K562 (cell line): ENCODE results near the gene CLASP1. TPM values are rescaled to one million over a fixed set of nuclear protein-coding genes. Genes with fewer than 3 reads are reported as not detected.

Experiments
- ATAC-seq: fragments of 200-7000 bp; cut with Tn5 transposase; 3 replicates; pipeline ENCODE4 v1.9.1; 2020; ENCODE audit warnings: moderate library complexity
- BruUV-seq: library from RNA; stranded (reverse); fragments of 400-500 nt; replicated peaks from 2 replicates; lab custom pipeline; 2021; lab: Mats Ljungman, UMichigan
- CTCF ChIA-PET: fragments of 300-600 bp; formaldehyde crosslinking; extraction: SDS; loops from one replicate; lab custom pipeline; 2021; ENCODE audit warnings: low intra/inter-chr PET ratio; lab: Yijun Ruan, JAX
- POLR2A ChIA-PET: fragments of 300-600, 350-650 bp; sonication (Branson Sonifier 250); formaldehyde crosslinking; extraction: SDS; loops from one replicate; lab custom pipeline; 2021; ENCODE audit warnings: antibody characterized with exemption, inconsistent platforms; lab: Yijun Ruan, JAX
- DNase-seq, 4 experiments: peaks; one replicate each; pipeline versions ENCODE4 v3.0.0 to v3.0.0-alpha.2; 2011 to 2018; ENCODE audit warnings: low spot score in 3 of 4, mixed read lengths in 3 of 4; ENCODE audit errors: extremely low read depth in 1 of 4
- FAIRE-seq: peaks from 2 replicates; lab custom pipeline; 2011; peaks lifted over from hg19 to GRCh38; lab: Jason Lieb, UNC
- H2AFZ ChIP-seq: 2 replicates; pipeline ENCODE4 v1.6.0; 2011; ENCODE audit warnings: low read depth, low read length, control low read depth, inconsistent platforms
- H3K27ac ChIP-seq: fragments of 200-600 bp; 3 replicates; pipeline ENCODE4 v1.8.0; 2011; ENCODE audit warnings: low read depth, mild to moderate bottlenecking, control low read depth, inconsistent platforms, low read length, moderate library complexity, mixed read lengths; ENCODE audit errors: extremely low read depth
- H3K27me3 ChIP-seq, 2 experiments: fragments of 300-600 bp in 1 of 2; 2 replicates in 1 of 2; 3 replicates in 1 of 2; pipeline versions ENCODE4 v1.6.0 to v1.8.0; 2011; ENCODE audit warnings: inconsistent platforms in 2 of 2, low read length in 2 of 2, mild to moderate bottlenecking in 1 of 2, mixed read lengths in 1 of 2, moderate library complexity in 1 of 2; ENCODE audit not compliant: control insufficient read depth in 2 of 2, insufficient read depth in 2 of 2
- H3K36me3 ChIP-seq: fragments of 300-600 bp; 3 replicates; pipeline ENCODE4 v1.8.0; 2011; ENCODE audit warnings: mild to moderate bottlenecking, low read length, inconsistent platforms; ENCODE audit not compliant: control insufficient read depth, insufficient read depth
- H3K4me1 ChIP-seq, 2 experiments: fragments of 200-600 bp in 1 of 2; replicated peaks in 1 of 2; 2 replicates in 1 of 2; 3 replicates in 1 of 2; pipeline versions ENCODE4 v1.5.1 to v1.8.0; 2011; ENCODE audit warnings: inconsistent platforms in 2 of 2, low read length in 2 of 2, mild to moderate bottlenecking in 1 of 2, mixed read lengths in 1 of 2, moderate library complexity in 1 of 2; ENCODE audit not compliant: control insufficient read depth in 2 of 2, insufficient read depth in 2 of 2
- H3K4me2 ChIP-seq: 2 replicates; pipeline ENCODE4 v1.6.1; 2011; ENCODE audit warnings: low read length, control low read depth, inconsistent platforms, mixed read lengths; ENCODE audit not compliant: insufficient read depth
- H3K4me3 ChIP-seq: fragments of 200-600 bp; sonication (generic), shearing (Covaris generic); 2 replicates; pipeline ENCODE4 v1.5.1; 2016; ENCODE audit warnings: control low read depth, inconsistent platforms
- H3K79me2 ChIP-seq: fragments of 200-600 bp; 3 replicates; pipeline ENCODE4 v1.8.0; 2011; ENCODE audit warnings: low read length, inconsistent platforms; ENCODE audit not compliant: control insufficient read depth, insufficient read depth
- H3K9ac ChIP-seq, 2 experiments: 2 replicates each; pipeline versions ENCODE4 v1.6.0 to v1.6.1; 2011; ENCODE audit warnings: low read depth in 2 of 2, low read length in 2 of 2, control low read depth in 1 of 2, inconsistent platforms in 1 of 2, mild to moderate bottlenecking in 1 of 2, mixed read lengths in 1 of 2; ENCODE audit not compliant: insufficient read depth in 1 of 2
- H3K9me1 ChIP-seq: one replicate; pipeline ENCODE4 v1.6.0; 2011; ENCODE audit warnings: inconsistent platforms, mild to moderate bottlenecking, low read length, moderate library complexity; ENCODE audit not compliant: control insufficient read depth, insufficient read depth
- H3K9me3 ChIP-seq: replicated peaks from 2 replicates; pipeline ENCODE4 v1.5.1; 2011; ENCODE audit warnings: low read depth, low read length, inconsistent platforms; ENCODE audit not compliant: control insufficient read depth, insufficient read depth
- H4K20me1 ChIP-seq: replicated peaks from 2 replicates; pipeline ENCODE4 v1.6.1; 2011; ENCODE audit warnings: low read length, inconsistent platforms, mixed read lengths; ENCODE audit not compliant: control insufficient read depth, insufficient read depth
- JUNB ChIP-seq: fragments of 450-650 bp; formaldehyde crosslinking; conservative IDR thresholded peaks from 2 replicates; pipeline ENCODE4 v1.4.0; 2020; ENCODE audit warnings: mild to moderate bottlenecking
- MTA1 ChIP-seq: fragments of 450-650 bp; IDR thresholded peaks from 2 replicates; pipeline ENCODE4 v1.6.1; 2017; ENCODE audit warnings: borderline replicate concordance
- ZNF239 ChIP-seq: fragments of 250-450 bp; sonication (Bioruptor Pico); IDR thresholded peaks from 2 replicates; pipeline ENCODE4 v1.4.0; 2020; ENCODE audit warnings: mild to moderate bottlenecking
- WGBS: fragments of 100-300 bp; shearing (Covaris generic); methylation state at CpG from one replicate; pipeline ENCODE4 v1.1.6; 2016; ENCODE audit warnings: low coverage, mixed read lengths; ENCODE audit not compliant: insufficient coverage; ENCODE audit errors: missing lambda C conversion rate; 5-methylcytosine and 5-hydroxymethylcytosine counted together
- in situ Hi-C: fragments of 300-500 bp; cut with MboI; formaldehyde crosslinking; loops from 4 replicates; pipeline ENCODE4 v1.15.0; 2018; ENCODE audit warnings: inconsistent platforms, mixed read lengths
- intact Hi-C: fragments of 100-400 bp; cut with micrococcal nuclease; formaldehyde crosslinking; loops from 2 replicates; pipeline ENCODE4 v1.14.2; 2022
- polyA plus RNA-seq, 8 experiments: library from polyadenylated mRNA; depleted of rRNA in 4 of 8; stranded (reverse) in 5 of 8; unstranded in 3 of 8; fragments of >200 nt; fragmentation: Nextera tagmentation in 2 of 8; fragmentation: Illumina TruSeq in 1 of 8; extraction: Ambion mirVana in 2 of 8; extraction: Trizol in 1 of 8; gene quantifications; 2 replicates each; pipeline versions ENCODE4 v1.2.1 to v1.2.3, GENCODE V29; 2011 to 2014; ENCODE audit warnings: inconsistent platforms in 1 of 8, missing spikeins in 1 of 8
- total RNA-seq, 7 experiments: library from RNA; depleted of rRNA in 6 of 7; stranded (reverse); fragments of >200 nt in 6 of 7; fragmentation: Illumina TruSeq in 2 of 7; extraction: Trizol in 2 of 7; gene quantifications; 2 replicates each; pipeline versions ENCODE4 v1.2.1 to v1.2.3, GENCODE V29; 2011 to 2021; ENCODE audit warnings: low replicate concordance in 1 of 7
- TF ChIP-seq, protein P1 (sequence below): fragments of 450-650 bp; IDR thresholded peaks from 2 replicates; pipeline ENCODE4 v1.7.0; 2016; ENCODE audit warnings: borderline replicate concordance
- TF ChIP-seq, protein P2 (sequence below): fragments of 450-650 bp; IDR thresholded peaks from one replicate; pipeline ENCODE4 v1.6.1; 2018; ENCODE audit warnings: mild to moderate bottlenecking, moderate library complexity; ENCODE audit not compliant: partially characterized antibody
- TF ChIP-seq, protein P3 (sequence below): fragments of 450-650 bp; IDR thresholded peaks from 2 replicates; pipeline ENCODE4 v1.6.1; 2016; ENCODE audit warnings: missing biosample characterization, missing genetic modification characterization
- TF ChIP-seq, protein P4 (sequence below), 2 experiments: IDR thresholded peaks; 2 replicates each; pipeline ENCODE4 v1.6.1; 2012; ENCODE audit warnings: improper control_type of control experiment in 2 of 2, low read depth in 2 of 2, low read length in 2 of 2, borderline replicate concordance in 1 of 2

The CLASP1 gene
- total and polyA plus RNA-seq, 9 of the 15 experiments (the other 6 are each of a cell fraction or from before 2014, with no cell fraction given): 1.7 to 40.3 (median 20.7) TPM

DNA sequence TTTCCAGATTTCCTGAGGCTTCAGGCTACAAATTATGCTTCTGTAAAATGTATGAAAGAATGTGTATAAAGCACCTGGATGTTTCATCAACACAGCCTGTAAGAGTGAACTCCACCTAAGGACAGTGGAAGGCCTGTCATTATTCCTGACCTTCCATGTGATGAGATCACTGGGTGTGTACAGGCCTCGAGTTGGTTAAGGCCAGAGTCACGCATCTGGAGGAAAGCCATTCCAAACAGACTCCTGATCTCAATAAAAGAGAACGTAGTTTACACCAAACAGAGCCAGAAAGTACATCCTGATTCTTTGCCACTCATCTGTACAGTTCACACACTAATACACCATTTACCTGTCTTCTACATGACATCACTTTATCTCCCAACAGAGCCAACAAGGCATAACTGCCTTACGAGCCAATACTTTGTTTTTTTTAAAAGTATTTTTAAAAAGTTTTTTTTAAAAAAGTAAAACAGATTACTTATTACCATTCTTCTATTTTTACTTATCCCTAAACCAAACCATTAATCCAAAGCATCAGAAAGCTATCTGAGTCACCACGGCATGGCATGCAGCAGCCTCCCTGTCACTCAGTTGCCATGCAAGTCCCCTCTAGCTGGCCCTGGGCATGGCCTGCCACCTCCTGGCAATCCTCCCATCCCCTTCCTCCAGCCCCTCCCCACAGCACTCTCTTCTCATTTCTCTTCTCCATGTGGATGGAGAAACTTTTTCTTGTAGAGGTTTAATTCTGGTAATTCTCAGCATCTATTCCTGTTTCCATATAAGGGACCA is 285.4 kb downstream of the CLASP1 start (continued):
- TF ChIP-seq, protein P1, sequence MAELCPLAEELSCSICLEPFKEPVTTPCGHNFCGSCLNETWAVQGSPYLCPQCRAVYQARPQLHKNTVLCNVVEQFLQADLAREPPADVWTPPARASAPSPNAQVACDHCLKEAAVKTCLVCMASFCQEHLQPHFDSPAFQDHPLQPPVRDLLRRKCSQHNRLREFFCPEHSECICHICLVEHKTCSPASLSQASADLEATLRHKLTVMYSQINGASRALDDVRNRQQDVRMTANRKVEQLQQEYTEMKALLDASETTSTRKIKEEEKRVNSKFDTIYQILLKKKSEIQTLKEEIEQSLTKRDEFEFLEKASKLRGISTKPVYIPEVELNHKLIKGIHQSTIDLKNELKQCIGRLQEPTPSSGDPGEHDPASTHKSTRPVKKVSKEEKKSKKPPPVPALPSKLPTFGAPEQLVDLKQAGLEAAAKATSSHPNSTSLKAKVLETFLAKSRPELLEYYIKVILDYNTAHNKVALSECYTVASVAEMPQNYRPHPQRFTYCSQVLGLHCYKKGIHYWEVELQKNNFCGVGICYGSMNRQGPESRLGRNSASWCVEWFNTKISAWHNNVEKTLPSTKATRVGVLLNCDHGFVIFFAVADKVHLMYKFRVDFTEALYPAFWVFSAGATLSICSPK: no peak
- TF ChIP-seq, protein P2, sequence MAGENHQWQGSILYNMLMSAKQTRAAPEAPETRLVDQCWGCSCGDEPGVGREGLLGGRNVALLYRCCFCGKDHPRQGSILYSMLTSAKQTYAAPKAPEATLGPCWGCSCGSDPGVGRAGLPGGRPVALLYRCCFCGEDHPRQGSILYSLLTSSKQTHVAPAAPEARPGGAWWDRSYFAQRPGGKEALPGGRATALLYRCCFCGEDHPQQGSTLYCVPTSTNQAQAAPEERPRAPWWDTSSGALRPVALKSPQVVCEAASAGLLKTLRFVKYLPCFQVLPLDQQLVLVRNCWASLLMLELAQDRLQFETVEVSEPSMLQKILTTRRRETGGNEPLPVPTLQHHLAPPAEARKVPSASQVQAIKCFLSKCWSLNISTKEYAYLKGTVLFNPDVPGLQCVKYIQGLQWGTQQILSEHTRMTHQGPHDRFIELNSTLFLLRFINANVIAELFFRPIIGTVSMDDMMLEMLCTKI: no peak
- no peak for TF ChIP-seq JUNB (CRISPR knock-in tag)
- no peak for TF ChIP-seq ZNF239 (CRISPR knock-in tag)

DNA sequence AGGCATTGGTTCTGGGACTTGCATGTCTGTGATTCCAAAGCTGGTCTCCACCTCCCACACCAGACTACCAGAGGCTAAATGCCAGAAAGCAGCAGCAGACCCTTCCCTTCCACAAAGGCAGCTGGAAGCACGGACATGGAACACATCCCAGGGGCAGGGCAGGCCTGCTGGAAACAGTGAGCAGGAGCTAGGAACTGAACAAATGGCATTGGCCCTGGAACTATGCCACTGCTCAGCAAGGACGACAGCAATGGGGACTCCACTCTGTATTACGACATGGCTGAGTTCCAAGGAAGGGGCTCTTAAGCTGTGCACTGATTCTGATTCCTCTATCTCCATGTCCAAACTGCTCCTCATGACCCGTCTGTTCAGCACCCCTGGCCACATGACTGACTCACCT is 286.5 kb downstream of the CLASP1 start:
- peaks cover 76% of the 10 kb centered on the region for H3K36me3 ChIP-seq
- 75% methylated on average over 4 of the region's 4 CpGs for WGBS

More for the DNA sequence above, 286.5 kb downstream of the CLASP1 start:
- no peak overlapping the region for H2AFZ ChIP-seq
- no peaks in the 10 kb centered on the region for H3K9me3 ChIP-seq
- POLR2A ChIA-PET: no interaction called here
- no peak for ATAC-seq
- BruUV-seq: no TSS peak
- H3K4me3 ChIP-seq: no peak overlapping the region
- TF ChIP-seq, protein P3, sequence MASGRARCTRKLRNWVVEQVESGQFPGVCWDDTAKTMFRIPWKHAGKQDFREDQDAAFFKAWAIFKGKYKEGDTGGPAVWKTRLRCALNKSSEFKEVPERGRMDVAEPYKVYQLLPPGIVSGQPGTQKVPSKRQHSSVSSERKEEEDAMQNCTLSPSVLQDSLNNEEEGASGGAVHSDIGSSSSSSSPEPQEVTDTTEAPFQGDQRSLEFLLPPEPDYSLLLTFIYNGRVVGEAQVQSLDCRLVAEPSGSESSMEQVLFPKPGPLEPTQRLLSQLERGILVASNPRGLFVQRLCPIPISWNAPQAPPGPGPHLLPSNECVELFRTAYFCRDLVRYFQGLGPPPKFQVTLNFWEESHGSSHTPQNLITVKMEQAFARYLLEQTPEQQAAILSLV: no peak
- no peak for TF ChIP-seq MTA1
- TF ChIP-seq, protein P4, sequence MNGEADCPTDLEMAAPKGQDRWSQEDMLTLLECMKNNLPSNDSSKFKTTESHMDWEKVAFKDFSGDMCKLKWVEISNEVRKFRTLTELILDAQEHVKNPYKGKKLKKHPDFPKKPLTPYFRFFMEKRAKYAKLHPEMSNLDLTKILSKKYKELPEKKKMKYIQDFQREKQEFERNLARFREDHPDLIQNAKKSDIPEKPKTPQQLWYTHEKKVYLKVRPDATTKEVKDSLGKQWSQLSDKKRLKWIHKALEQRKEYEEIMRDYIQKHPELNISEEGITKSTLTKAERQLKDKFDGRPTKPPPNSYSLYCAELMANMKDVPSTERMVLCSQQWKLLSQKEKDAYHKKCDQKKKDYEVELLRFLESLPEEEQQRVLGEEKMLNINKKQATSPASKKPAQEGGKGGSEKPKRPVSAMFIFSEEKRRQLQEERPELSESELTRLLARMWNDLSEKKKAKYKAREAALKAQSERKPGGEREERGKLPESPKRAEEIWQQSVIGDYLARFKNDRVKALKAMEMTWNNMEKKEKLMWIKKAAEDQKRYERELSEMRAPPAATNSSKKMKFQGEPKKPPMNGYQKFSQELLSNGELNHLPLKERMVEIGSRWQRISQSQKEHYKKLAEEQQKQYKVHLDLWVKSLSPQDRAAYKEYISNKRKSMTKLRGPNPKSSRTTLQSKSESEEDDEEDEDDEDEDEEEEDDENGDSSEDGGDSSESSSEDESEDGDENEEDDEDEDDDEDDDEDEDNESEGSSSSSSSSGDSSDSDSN (IDR thresholded peaks at IDR 0.05; ENCODE audit: borderline replicate concordance in 1 of 2, low read depth in 2 of 2, low read length in 2 of 2): no peak
- TF ChIP-seq, all 486 proteins: peak for 0
- H3K9ac ChIP-seq: no peak overlapping the region
- H3K4me1 ChIP-seq: no peaks in the 10 kb centered on the region
- CTCF ChIA-PET: no interaction called here
- H3K27ac ChIP-seq: no peak overlapping the region
- intact Hi-C loops: no loop called here
- H3K27me3 ChIP-seq: no peaks in the 10 kb centered on the region
- no peak for FAIRE-seq
- peaks cover 5% of the 10 kb centered on the region for H3K9me1 ChIP-seq
- no peak for DNase-seq
- no peaks in the 10 kb centered on the region for H3K79me2 ChIP-seq
- no peaks in the 10 kb centered on the region; the same call in 1 of the 2 replicates for H4K20me1 ChIP-seq
- in situ Hi-C loops: no loop called here
- no peak overlapping the region for H3K4me2 ChIP-seq
